ENCODE data around the gene STIM2.

DNA sequence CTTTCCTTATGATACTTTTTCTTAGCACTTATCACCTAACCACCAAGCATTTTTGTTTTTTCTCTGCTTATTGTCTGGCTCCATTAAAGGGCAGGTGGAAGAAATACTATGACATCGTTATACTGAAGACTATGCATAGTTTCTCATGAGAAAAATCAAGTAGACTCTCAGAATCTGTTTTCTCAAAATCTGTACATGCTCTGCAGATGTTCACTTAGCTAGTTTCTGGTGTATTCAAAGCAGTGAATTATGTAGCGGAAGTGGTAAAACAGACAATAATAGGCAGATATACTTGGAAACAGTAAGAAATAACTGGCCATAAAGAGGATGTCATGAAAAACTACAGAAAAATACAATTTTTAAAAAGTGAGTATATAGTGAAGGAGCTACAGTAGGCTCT, 146.0 kb downstream of the STIM2 start:
- TF ChIP-seq CTCF (IDR thresholded peaks at IDR 0.05; ENCODE audit: insufficient read depth, low read depth, low read length) (no peak), EZH2 (IDR thresholded peaks at IDR 0.05; ENCODE audit: insufficient read depth, low read length) (no peak)

Measured in astrocyte (in vitro differentiated cells and primary cell).